Left colon (tissue), 2 donors: ENCODE measurements around the gene ASS1. TPM values are rescaled to one million over a fixed set of nuclear protein-coding genes. Genes with fewer than 3 reads are reported as not detected.

Source experiments
- ATAC-seq: fragments of 200-7000 bp; cut with Tn5 transposase; one replicate; pipeline ENCODE4 v1.9.1; 2020; ENCODE audit warnings: mild to moderate bottlenecking, moderate library complexity
- DNase-seq, 2 donors: peaks; one replicate each; pipeline ENCODE4 v3.0.0-alpha.2; 2020
- intact Hi-C, 2 donors: fragments of 100-400 bp; cut with DNase I in 1 of 2; cut with micrococcal nuclease in 1 of 2; formaldehyde crosslinking; loops; one replicate each; pipeline versions ENCODE4 v1.11.2 to v1.14.0; 2022; cut with DNase I, micrococcal nuclease
- total RNA-seq, 2 donors: library from RNA; stranded (reverse); fragmentation: NEBNext Ultra II Directional; extraction: Animal tissue kit (Norgen Biotek cat#: 25700); gene quantifications; one replicate each; pipeline ENCODE4 v1.2.1, GENCODE V29; 2021
- donor health status: DM: no; HTN: no; CAD: no.
- donor health status: DM: yes; HTN: yes; CAD: no.

Gene ASS1
- total RNA-seq, 2 donors from 2014 or later, result 264 to 515 TPM

DNA sequence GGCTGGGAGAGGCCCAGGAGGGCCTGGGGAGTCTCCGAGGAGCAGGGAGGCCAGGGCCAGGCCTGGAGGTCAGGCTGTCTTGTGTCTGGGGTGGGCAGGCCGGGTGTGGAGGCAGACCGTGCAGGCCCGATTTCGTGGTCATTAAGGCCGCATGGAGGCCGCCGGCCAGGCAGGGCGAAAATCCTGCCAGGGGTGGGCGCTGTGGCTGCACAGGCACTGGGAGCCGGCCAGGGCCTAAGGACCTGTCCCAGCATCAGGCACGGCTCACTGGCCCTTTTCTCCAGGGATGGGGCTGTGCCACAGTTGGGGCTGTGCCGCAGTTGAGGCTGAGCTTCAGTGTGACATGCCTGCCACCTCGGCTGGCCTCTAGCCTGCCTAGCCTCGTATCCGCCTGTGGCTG, 35.9 kb downstream of the ASS1 start:
- peak; percentile 17 for ATAC-seq

DNA sequence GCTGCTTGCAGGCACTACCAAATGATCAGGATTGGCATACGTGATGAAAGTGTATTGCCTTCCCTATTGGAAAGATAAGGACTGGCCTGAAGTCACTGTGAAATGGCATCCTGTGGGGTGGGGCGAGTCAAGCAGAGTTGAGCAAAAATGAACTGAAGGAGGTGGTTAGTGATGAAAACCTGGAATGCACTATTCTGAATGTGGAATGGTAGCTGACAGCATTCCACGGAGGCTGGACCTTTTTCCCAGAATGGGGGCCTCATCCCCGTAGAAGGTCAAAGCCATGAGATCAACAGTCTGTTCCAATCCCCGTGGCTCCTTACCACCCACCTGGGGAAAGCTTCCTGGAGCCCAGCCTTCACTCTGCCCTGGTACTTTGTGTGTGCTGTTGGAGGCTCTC, 37.7 kb downstream of the ASS1 start:
- intact Hi-C loops, result no loop called here
- no peak for ATAC-seq
- no peak for DNase-seq

More for the DNA sequence above, 35.9 kb downstream of the ASS1 start:
- no peak for DNase-seq
- intact Hi-C loops, result no loop called here

DNA sequence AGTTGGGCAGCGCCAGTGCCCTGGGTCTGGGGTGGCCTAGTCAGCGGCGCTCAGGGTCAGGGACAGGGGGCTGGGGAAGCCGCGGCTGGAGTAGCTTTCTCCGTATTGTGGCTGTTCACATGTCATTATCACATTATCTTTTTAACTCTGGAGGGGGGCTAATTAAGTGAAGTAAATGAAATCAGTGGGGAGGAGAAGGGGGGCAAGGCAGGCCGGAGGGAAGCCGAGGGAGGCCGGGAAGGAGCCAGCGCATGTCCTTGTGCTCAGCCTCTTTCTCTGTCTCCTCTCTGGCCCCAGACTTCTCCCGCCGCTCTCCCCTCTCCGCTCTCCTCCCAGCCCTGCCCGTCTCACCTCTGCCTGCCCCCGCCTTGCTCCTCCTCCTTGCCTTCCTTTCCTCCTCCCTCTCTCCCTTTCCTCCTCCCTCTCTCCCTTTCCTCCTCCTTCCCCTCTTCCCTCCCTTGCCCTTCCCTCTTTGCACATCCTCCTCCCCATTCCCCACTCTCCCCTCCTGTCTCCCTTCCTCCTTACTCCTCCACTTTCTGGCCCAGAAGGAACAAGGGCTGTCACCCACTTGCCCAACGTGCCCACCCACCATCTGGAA, 38.7 kb downstream of the ASS1 start:
- ATAC-seq (no peak), DNase-seq (no peak)
- intact Hi-C loops, result no loop called here

GRCh38 chr9:130484362-130485072, 39.8 kb downstream of the ASS1 start:
- intact Hi-C loops, result no loop called here
- no peak for DNase-seq
- ATAC-seq, result no peak

DNA sequence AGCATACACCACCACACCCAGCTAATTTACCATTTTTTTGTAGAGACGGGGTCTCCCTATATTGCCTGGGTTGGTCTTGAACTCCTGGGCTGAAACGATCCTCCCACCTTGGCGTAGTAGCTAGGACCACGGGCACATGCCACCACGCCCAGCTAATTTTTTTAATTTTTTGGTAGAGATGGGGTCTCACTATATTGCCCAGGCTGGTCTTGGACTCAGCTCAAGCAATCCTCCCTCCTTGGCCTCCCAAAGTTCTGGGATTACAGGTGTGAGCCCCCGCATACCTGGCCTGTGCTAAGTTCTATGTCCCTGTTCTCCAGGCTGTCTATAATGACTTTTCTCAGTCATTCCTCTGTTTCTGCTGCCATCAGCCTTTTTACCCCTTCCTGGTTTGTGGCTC, 41.3 kb downstream of the ASS1 start:
- DNase-seq (no peak), ATAC-seq (no peak)
- intact Hi-C loops, result no loop called here

DNA sequence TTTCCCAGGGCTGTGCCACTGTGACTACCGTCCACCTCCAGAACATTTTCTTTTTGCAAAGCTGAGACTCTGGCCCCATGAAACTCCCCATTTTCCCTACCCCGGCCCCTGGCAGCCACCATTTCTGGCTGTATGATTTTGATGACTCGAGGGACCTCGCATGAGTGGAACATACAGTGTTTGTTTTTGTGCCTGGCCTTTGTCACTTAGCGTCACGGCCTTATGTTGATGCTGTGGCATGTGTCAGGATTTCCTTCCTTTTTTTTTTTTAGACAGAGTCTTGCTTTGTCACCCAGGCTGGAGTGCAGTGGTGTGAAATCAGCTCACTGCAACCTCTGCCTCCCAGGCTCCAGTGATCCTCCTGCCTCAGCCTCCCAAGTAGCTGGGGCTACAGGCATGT, 42.7 kb downstream of the ASS1 start:
- ATAC-seq, result no peak

DNA sequence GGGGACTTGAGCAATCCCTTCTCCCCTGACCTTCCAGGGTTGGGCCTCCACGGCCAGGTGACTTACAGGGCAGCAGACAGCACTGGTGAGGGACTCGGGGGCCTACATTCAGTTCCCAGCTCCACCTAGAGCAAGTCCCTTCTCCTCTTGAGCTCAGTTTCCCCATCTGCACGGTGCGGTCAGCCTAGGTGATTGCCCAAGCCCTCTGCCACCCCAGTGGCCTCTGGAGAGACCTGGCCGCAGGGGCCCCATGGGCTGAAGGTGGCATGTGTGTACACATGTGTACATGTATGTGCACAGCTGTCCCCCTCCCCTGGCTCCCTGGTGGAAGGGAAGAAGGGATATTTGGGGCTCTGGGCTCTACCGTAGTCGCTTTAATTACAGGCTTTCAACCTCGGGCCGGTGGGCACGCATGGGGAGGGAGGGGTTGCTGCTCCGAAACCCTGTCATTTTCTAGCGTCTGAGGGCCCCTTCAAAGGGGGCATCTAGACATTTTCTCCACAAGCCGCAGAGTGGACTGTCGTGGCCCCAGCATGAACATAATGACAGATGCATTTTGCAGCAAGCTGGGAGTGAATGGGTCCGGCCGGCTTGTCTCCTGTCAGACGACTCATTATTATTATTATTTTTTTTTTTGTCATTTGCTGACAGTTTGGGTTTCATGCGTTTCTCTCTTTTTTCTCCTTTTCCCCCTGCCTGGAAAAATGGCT, 44.0 kb downstream of the ASS1 start:
- no peak for ATAC-seq
- intact Hi-C loops, result no loop called here
- no peak for DNase-seq

More for the DNA sequence above, 42.7 kb downstream of the ASS1 start:
- intact Hi-C loops, result no loop called here
- no peak for DNase-seq

DNA sequence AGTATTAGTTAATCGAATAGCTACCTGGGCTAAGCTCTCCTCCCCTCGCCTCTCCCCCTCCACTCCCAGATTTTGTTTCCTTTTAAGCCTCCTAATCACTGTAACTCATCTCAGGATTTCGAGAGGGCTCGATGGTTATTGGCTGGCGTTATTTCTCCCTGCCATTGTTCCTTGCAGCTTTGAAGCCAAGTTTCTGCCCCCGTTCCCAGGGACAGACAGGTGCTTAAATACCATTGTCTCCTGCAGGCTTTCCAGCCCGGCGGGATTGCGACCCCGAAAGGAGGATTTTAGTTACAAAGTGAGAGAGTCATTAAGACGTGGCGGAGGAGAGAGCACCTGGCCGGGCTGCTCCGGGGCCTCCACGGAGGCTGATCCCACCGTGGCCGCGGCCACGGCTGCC, 46.2 kb downstream of the ASS1 start:
- DNase-seq (no peak), ATAC-seq (no peak)
- intact Hi-C loops, result no loop called here

DNA sequence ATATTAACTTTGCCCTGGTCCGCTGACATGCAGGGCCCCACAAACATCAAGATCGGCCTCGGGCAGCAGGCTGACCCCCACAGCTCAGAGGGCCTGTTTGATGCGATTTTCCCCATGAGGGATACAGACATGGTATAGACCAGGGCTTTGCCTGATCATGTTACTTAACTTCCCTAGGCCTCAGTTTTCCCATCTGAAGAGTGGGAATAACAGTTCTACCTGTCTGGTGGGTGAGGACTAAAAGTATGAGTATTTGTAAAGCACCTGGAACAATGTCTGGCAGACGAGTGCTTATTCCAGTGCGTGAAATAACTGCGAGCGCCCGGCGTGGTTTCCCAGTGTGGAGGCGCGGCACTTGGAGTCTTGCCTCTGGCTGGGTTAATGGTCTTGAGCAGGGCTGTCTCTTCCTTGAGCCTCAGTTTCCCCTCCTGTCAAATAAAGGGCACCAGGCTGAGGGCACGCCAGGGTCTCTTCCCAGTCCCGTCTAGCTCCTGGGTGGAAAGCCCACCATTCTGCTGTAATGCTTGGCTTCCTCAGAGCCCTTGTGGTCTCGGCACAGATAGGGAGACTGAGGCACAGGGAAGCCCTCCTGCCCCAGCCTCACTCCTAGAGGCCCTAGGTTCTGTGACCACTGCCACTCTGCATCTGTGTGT, 47.2 kb downstream of the ASS1 start:
- no peak for DNase-seq
- intact Hi-C loops, result no loop called here
- ATAC-seq, result no peak

DNA sequence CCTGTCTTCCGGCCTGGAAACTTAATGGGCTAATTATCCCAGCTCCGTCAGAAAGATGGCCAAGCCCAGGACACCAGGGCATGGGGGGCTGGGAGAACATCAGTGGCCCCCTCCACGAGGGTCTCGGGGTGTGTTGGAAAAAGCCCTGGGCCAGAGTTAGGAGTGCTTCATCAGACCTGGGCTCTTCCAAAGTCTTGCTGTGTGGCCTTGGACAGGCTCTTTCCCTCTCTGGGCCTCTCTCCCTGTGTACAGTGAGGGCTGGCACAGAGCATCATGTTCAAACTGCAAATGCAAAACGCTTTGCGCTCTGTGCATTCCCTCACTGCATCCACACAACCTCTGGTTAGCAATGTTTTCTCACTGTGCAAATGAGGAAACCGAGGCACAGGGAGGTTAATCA, 48.3 kb downstream of the ASS1 start:
- intact Hi-C loops, result no loop called here
- no peak for DNase-seq
- no peak for ATAC-seq

DNA sequence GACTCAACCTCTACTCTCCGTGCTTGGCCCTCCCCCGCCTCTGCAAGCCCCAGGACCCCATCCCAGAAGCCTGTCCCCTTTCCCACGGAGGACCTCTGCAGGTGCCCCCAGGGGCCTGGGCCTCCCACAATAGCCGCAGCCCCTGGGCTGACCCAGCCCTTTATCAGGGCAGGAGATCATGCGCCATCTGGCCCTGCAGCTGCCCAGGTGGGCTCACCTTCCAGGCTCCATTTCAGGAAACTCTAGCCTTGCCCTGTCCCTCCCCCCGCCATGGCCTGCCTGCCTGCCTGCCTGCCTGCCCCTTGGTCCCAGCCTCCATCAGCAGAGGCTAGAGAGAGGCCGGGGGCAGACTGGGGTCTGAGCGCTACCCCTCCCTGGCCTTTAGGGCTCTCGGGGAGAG, 48.7 kb downstream of the ASS1 start:
- DNase-seq (no peak), ATAC-seq (no peak)
- intact Hi-C loops, result no loop called here

- DNase-seq (no peak), ATAC-seq (no peak)
- intact Hi-C loops, result no loop called here
These were observed 50.3 kb downstream of the ASS1 start for GRCh38 chr9:130495067-130495466.

- DNase-seq (no peak), ATAC-seq (no peak)
- intact Hi-C loops, result no loop called here
These were observed 52.4 kb downstream of the ASS1 start for GRCh38 chr9:130497139-130497538.

- intact Hi-C loops, result no loop called here
- ATAC-seq (no peak), DNase-seq (peak in 1 of 2 donors; percentile 20)
These were observed 53.6 kb downstream of the ASS1 start for GRCh38 chr9:130498298-130498917.

DNA sequence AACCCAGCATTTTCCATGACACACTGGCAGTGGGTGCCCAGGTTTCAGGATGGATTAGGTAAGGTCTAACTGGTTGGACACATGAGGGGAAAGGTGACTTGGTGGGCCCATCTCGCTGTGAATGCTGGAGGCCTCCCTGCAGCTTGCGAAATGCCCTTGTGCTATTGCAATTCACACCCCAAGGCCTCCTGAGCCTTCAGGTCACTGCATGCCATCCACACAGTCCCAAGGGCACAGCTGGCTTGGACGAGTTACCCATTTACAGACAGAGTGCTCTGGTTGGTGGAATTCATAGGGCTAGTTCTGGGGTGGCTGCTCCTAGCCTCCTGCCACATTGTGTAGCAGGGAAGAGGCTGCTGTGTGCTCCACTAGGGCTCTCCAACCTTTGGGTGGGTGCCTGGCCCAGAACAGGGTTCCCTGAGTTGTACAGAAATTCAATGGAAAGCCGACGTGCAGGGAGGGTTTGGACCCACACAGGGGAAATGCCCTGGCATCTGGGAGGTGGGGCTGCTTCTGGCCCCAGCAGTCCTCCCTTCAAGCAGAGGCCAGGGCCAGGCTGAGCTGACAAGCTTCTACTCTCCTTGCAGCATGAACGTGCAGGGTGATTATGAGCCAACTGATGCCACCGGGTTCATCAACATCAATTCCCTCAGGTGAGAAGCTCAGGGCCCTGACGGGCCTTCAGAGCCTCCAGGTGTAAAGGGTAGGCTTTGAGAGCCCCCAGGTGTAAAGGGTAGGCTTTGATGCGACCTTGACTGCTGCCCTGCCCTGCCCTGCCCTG, 54.3 kb downstream of the ASS1 start:
- DNase-seq (peak in 1 of 2 donors; percentile 14), ATAC-seq (peak; percentile 15)
- intact Hi-C loops, result no loop called here

DNA sequence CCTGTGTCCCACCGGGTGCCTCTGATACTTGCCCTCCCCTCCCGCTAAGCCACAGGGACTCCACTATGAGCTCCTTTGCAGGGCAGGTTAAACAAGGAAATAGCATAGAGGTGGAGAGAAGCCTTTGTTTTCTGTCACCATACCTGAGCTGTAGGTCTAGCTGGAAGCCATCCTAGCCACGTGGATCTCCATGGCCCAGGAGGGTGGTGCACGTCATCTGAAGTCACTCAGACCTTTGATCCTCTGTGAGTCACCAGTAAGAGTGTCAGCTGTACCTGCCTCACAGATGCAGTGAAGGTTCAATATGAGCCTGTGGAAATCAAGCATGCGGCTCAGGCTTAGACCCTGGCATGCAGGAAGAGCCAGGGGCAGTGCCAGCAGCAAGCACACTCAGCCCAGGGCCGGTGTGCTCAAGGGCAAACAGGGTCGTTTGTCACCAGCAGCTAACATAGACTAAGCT, 55.1 kb downstream of the ASS1 start:
- intact Hi-C loops, result no loop called here
- peak; percentile 68 to 83 for DNase-seq

GRCh38 chr9:130500340-130501180, 55.8 kb downstream of the ASS1 start:
- ATAC-seq (peak; percentile 44), DNase-seq (peak; percentile 41 to 50)
- intact Hi-C loops, result no loop called here

More for the DNA sequence above, 55.1 kb downstream of the ASS1 start:
- ATAC-seq, result peak; percentile 97

- intact Hi-C loops, result no loop called here
- no peak for ATAC-seq
- DNase-seq, result no peak
These were observed 56.9 kb downstream of the ASS1 start for GRCh38 chr9:130501639-130502038.
